Activated CD4-positive, alpha-beta memory T cell treated with anti-CD3 and anti-CD28 coated beads for 36 hours (primary cell): Measurements from ENCODE around the gene CLEC20A. TPM values are rescaled to one million over a fixed set of nuclear protein-coding genes. Genes with fewer than 3 reads are reported as not detected.
A peak's percentile ranks its signal among the peaks of the same experiment; 100 is the strongest.
"Not testable (repeated sequence)": the region's sequence is repeated elsewhere in the genome, so short reads cannot be mapped to it uniquely, and the experiment has no call there.

Experiments
- CTCF ChIA-PET: fragments of 350-600 bp; sonication (Branson Sonifier 250); formaldehyde crosslinking; loops from one replicate; lab custom pipeline; 2021; ENCODE audit warnings: antibody characterized with exemption, inconsistent platforms; lab: Charles Lee
- POLR2A ChIA-PET: fragments of 350-600 bp; sonication (Branson Sonifier 250); formaldehyde crosslinking; loops from one replicate; lab custom pipeline; 2021; ENCODE audit warnings: antibody characterized with exemption; lab: Charles Lee
- DNase-seq: peaks from one replicate; pipeline ENCODE4 v3.0.0-alpha.2; 2020
- H3K27ac Mint-ChIP-seq: one replicate; pipeline ENCODE4 v1.8.0; 2021; ENCODE audit warnings: mixed read lengths
- H3K27me3 Mint-ChIP-seq: one replicate; pipeline ENCODE4 v1.8.0; 2021; ENCODE audit warnings: mixed read lengths
- H3K36me3 Mint-ChIP-seq: one replicate; pipeline ENCODE4 v1.8.0; 2021; ENCODE audit warnings: mixed read lengths
- H3K4me1 Mint-ChIP-seq: one replicate; pipeline ENCODE4 v1.8.0; 2021; ENCODE audit warnings: low read depth, mixed read lengths
- H3K4me3 Mint-ChIP-seq: one replicate; pipeline ENCODE4 v1.8.0; 2021; ENCODE audit warnings: mild to moderate bottlenecking, mixed read lengths
- H3K9me3 Mint-ChIP-seq: one replicate; pipeline ENCODE4 v1.8.0; 2021; ENCODE audit warnings: mixed read lengths
- intact Hi-C: fragments of 100-400 bp; cut with micrococcal nuclease; formaldehyde crosslinking; loops from one replicate; pipeline ENCODE4 v1.15.1; 2023
- total RNA-seq, 2 experiments: library from RNA; stranded (reverse); gene quantifications; one replicate each; pipeline ENCODE4 v1.2.3, GENCODE V29; 2021

Gene CLEC20A
- total RNA-seq, 2 experiments from 2014 or later: not detected

- intact Hi-C loops: no loop called here
- POLR2A ChIA-PET: no interaction called here
- peaks cover 6% of the 10 kb centered on the region for H3K27me3 Mint-ChIP-seq
Measured at GRCh38 chr1:178504286-178504685, 7.5 kb upstream of the CLEC20A start.

GRCh38 chr1:178503849-178504248 is 7.1 kb upstream of the CLEC20A start:
- H3K27ac Mint-ChIP-seq: no peak overlapping the region
- intact Hi-C loops: no loop called here
- peaks cover 6% of the 10 kb centered on the region for H3K27me3 Mint-ChIP-seq
- no peaks in the 10 kb centered on the region for H3K4me1 Mint-ChIP-seq
- no peak overlapping the region for H3K4me3 Mint-ChIP-seq
- H3K36me3 Mint-ChIP-seq: no peaks in the 10 kb centered on the region
- DNase-seq: no peak
- ChIA-PET CTCF (interaction anchor here (0.9 to 6.7 kb wide), 2 partner anchors 9 to 192 kb away, joined by 3 to 48 read pairs; no protein-coding TSS in a partner anchor), POLR2A (no interaction called here)
- no peaks in the 10 kb centered on the region for H3K9me3 Mint-ChIP-seq

More at GRCh38 chr1:178504286-178504685, 7.5 kb upstream of the CLEC20A start:
- H3K4me3 Mint-ChIP-seq: no peak overlapping the region
- H3K9me3 Mint-ChIP-seq: no peaks in the 10 kb centered on the region
- H3K4me1 Mint-ChIP-seq: no peaks in the 10 kb centered on the region
- no peaks in the 10 kb centered on the region for H3K36me3 Mint-ChIP-seq
- no peak for DNase-seq
- CTCF ChIA-PET: interaction anchor here (6.7 kb wide), 1 partner anchor 193 kb away, joined by 48 read pairs; no protein-coding TSS in a partner anchor
- no peak overlapping the region for H3K27ac Mint-ChIP-seq

GRCh38 chr1:178503316-178503715 is 6.6 kb upstream of the CLEC20A start:
- POLR2A ChIA-PET, H3K27ac Mint-ChIP-seq, H3K4me3 Mint-ChIP-seq, H3K9me3 Mint-ChIP-seq, DNase-seq, H3K36me3 Mint-ChIP-seq, intact Hi-C loops, H3K4me1 Mint-ChIP-seq, H3K27me3 Mint-ChIP-seq: not testable (repeated sequence)
- CTCF ChIA-PET: interaction anchor here (0.9 to 6.7 kb wide), 2 partner anchors 8 to 192 kb away, joined by 3 to 48 read pairs; no protein-coding TSS in a partner anchor

GRCh38 chr1:178502856-178503255 is 6.1 kb upstream of the CLEC20A start:
- intact Hi-C loops: no loop called here
- Mint-ChIP-seq H3K4me1 (no peaks in the 10 kb centered on the region), H3K9me3 (no peaks in the 10 kb centered on the region), H3K36me3 (no peaks in the 10 kb centered on the region), H3K4me3 (no peak overlapping the region), H3K27me3 (peaks cover 6% of the 10 kb centered on the region), H3K27ac (no peak overlapping the region)
- DNase-seq: no peak
- ChIA-PET CTCF (interaction anchor here (0.8 to 6.7 kb wide), 3 partner anchors 8 to 191 kb away, joined by 3 to 48 read pairs (median 3); no protein-coding TSS in a partner anchor), POLR2A (no interaction called here)

- Mint-ChIP-seq H3K27me3 (peaks cover 6% of the 10 kb centered on the region), H3K4me3 (no peak overlapping the region), H3K36me3 (no peaks in the 10 kb centered on the region), H3K4me1 (no peaks in the 10 kb centered on the region), H3K9me3 (no peaks in the 10 kb centered on the region), H3K27ac (no peak overlapping the region)
- CTCF ChIA-PET: interaction anchor here (0.6 to 6.7 kb wide), 15 partner anchors 9 to 1604 kb away, joined by 3 to 48 read pairs (median 4); no protein-coding TSS in a partner anchor
- DNase-seq: no peak
- POLR2A ChIA-PET: no interaction called here
- intact Hi-C loops: no loop called here
Measured at GRCh38 chr1:178502330-178502714, 5.6 kb upstream of the CLEC20A start.

GRCh38 chr1:178501705-178502329 is 5.1 kb upstream of the CLEC20A start:
- H3K36me3 Mint-ChIP-seq: no peaks in the 10 kb centered on the region
- H3K27me3 Mint-ChIP-seq: peaks cover 6% of the 10 kb centered on the region
- H3K27ac Mint-ChIP-seq: no peak overlapping the region
- no peak overlapping the region for H3K4me3 Mint-ChIP-seq
- ChIA-PET CTCF (interaction anchor here (0.6 to 6.7 kb wide), 17 partner anchors 9 to 1604 kb away, joined by 3 to 48 read pairs (median 4); no protein-coding TSS in a partner anchor), POLR2A (no interaction called here)
- no peaks in the 10 kb centered on the region for H3K9me3 Mint-ChIP-seq
- intact Hi-C loops: loop anchor here (2.0 kb wide), 2 partner anchors 191 to 201 kb away; no protein-coding TSS in a partner anchor
- no peaks in the 10 kb centered on the region for H3K4me1 Mint-ChIP-seq
- DNase-seq: peak; percentile 72

- intact Hi-C loops: loop anchor here (2.0 kb wide), 2 partner anchors 190 to 200 kb away; no protein-coding TSS in a partner anchor
- ChIA-PET CTCF (interaction anchor here (0.9 to 6.7 kb wide), 12 partner anchors 9 to 193 kb away, joined by 3 to 48 read pairs (median 4); no protein-coding TSS in a partner anchor), POLR2A (no interaction called here)
- no peak for DNase-seq
- no peaks in the 10 kb centered on the region for H3K36me3 Mint-ChIP-seq
- H3K4me3 Mint-ChIP-seq: no peak overlapping the region
- H3K4me1 Mint-ChIP-seq: no peaks in the 10 kb centered on the region
- peaks cover 6% of the 10 kb centered on the region for H3K27me3 Mint-ChIP-seq
- H3K9me3 Mint-ChIP-seq: no peaks in the 10 kb centered on the region
- no peak overlapping the region for H3K27ac Mint-ChIP-seq
Measured at GRCh38 chr1:178500936-178501554, 4.3 kb upstream of the CLEC20A start.

GRCh38 chr1:178500091-178500770 is 3.5 kb upstream of the CLEC20A start:
- POLR2A ChIA-PET: no interaction called here
- intact Hi-C loops: loop anchor here (2.0 kb wide), 2 partner anchors 189 to 199 kb away; no protein-coding TSS in a partner anchor
- Mint-ChIP-seq H3K9me3 (no peaks in the 10 kb centered on the region), H3K4me3 (no peak overlapping the region), H3K4me1 (no peaks in the 10 kb centered on the region), H3K27me3 (peaks cover 6% of the 10 kb centered on the region), H3K27ac (no peak overlapping the region), H3K36me3 (no peaks in the 10 kb centered on the region)
- DNase-seq: no peak
- CTCF ChIA-PET: interaction anchor here (1.0 to 6.7 kb wide), 4 partner anchors 26 to 189 kb away, joined by 3 to 48 read pairs (median 7); no protein-coding TSS in a partner anchor

- Mint-ChIP-seq H3K27ac (no peak overlapping the region), H3K36me3 (no peaks in the 10 kb centered on the region), H3K9me3 (no peaks in the 10 kb centered on the region), H3K4me3 (no peak overlapping the region), H3K27me3 (peaks cover 3% of the 10 kb centered on the region), H3K4me1 (no peaks in the 10 kb centered on the region)
- ChIA-PET CTCF (interaction anchor here (0.9 kb wide), 1 partner anchor 199 kb away, joined by 3 read pairs; no protein-coding TSS in a partner anchor), POLR2A (no interaction called here)
- intact Hi-C loops: no loop called here
- no peak for DNase-seq
Measured at GRCh38 chr1:178498896-178499675, 2.3 kb upstream of the CLEC20A start.

- no peaks in the 10 kb centered on the region for H3K36me3 Mint-ChIP-seq
- ChIA-PET POLR2A (no interaction called here), CTCF (interaction anchor here (0.9 kb wide), 1 partner anchor 198 kb away, joined by 3 read pairs; no protein-coding TSS in a partner anchor)
- no peaks in the 10 kb centered on the region for H3K4me1 Mint-ChIP-seq
- H3K27me3 Mint-ChIP-seq: peaks cover 3% of the 10 kb centered on the region
- no peak overlapping the region for H3K27ac Mint-ChIP-seq
- no peak for DNase-seq
- no peak overlapping the region for H3K4me3 Mint-ChIP-seq
- H3K9me3 Mint-ChIP-seq: no peaks in the 10 kb centered on the region
- intact Hi-C loops: no loop called here
Measured at GRCh38 chr1:178497903-178498478, 1.2 kb upstream of the CLEC20A start.
